ENCODE results near the gene KCTD4. TPM values are rescaled to one million over a fixed set of nuclear protein-coding genes. Genes with fewer than 3 reads are reported as not detected.

KCTD4 gene
- polyA plus RNA-seq, 1 donor (not counting 4 experiments of a cell fraction or from before 2014, with no cell fraction given): 0.39 TPM

GRCh38 chr13:45196096-45196495 is 4.7 kb downstream of the KCTD4 start:
- peak overlapping the region; percentile 60 for H3K27ac ChIP-seq (ENCODE audit: control insufficient read depth, insufficient read depth, low read length)
- H3K9me3 ChIP-seq (ENCODE audit: control insufficient read depth, low read depth, low read length): no peaks in the 10 kb centered on the region
- H3K4me3 ChIP-seq (ENCODE audit: control insufficient read depth in 2 of 3, extremely low read depth in 1 of 3, insufficient read depth in 2 of 3, low read depth in 1 of 3, low read length in 3 of 3): no peak overlapping the region
- peaks cover 1 to 5% of the 10 kb centered on the region in 2 experiments for H3K36me3 ChIP-seq (ENCODE audit: control insufficient read depth in 2 of 2, extremely low read depth in 1 of 2, insufficient read depth in 2 of 2, low read length in 2 of 2)
- peaks cover 39% of the 10 kb centered on the region for H3K79me2 ChIP-seq (ENCODE audit: control insufficient read depth, insufficient read depth, low read length)
- H2AFZ ChIP-seq (ENCODE audit: control insufficient read depth, low read length): no peak overlapping the region
- H3K9ac ChIP-seq (ENCODE audit: control insufficient read depth, extremely low read depth, insufficient read depth, low read length): no peak overlapping the region
- no peak for DNase-seq (ENCODE audit: low read depth, low spot score)
- no peak for FAIRE-seq
- dilution Hi-C loops (cut with MboI; ENCODE audit: extremely low pct_ligation_motif_present, low sequenced_read_pairs): no loop called here
- no peaks in the 10 kb centered on the region for H3K9me1 ChIP-seq (ENCODE audit: control insufficient read depth, extremely low read depth, insufficient read depth, low read length)
- no peak overlapping the region for H3K4me2 ChIP-seq (ENCODE audit: control insufficient read depth, extremely low read depth, insufficient read depth, low read depth, low read length)
- TF ChIP-seq CTCF (optimal IDR thresholded peaks at IDR 0.05 in 1 of 3, IDR thresholded peaks at IDR 0.05 in 1 of 3, conservative IDR thresholded peaks at IDR 0.05 in 1 of 3; ENCODE audit: extremely low read depth in 1 of 3, insufficient read depth in 2 of 3, low read length in 3 of 3) (no peak), EZH2 (IDR thresholded peaks at IDR 0.05; ENCODE audit: low read length) (no peak)
- no peaks in the 10 kb centered on the region for H3K27me3 ChIP-seq (ENCODE audit: control insufficient read depth, extremely low read depth, insufficient read depth, low read length)
- H3K4me1 ChIP-seq (ENCODE audit: control insufficient read depth, extremely low read depth, insufficient read depth, low read length): peaks cover 48% of the 10 kb centered on the region
- H4K20me1 ChIP-seq (ENCODE audit: control insufficient read depth, extremely low read depth, insufficient read depth, low read length): no peaks in the 10 kb centered on the region

- peaks cover 36% of the 10 kb centered on the region for H3K79me2 ChIP-seq (ENCODE audit: control insufficient read depth, insufficient read depth, low read length)
- peak; percentile 60 for FAIRE-seq
Observed at GRCh38 chr13:45195421-45195820, 5.4 kb downstream of the KCTD4 start.

More at GRCh38 chr13:45195421-45195820, 5.4 kb downstream of the KCTD4 start:
- Histone ChIP-seq H2AFZ (ENCODE audit: control insufficient read depth, low read length) (no peak overlapping the region), H3K9me3 (ENCODE audit: control insufficient read depth, low read depth, low read length) (no peaks in the 10 kb centered on the region), H3K27me3 (ENCODE audit: control insufficient read depth, extremely low read depth, insufficient read depth, low read length) (no peaks in the 10 kb centered on the region), H3K4me3 (ENCODE audit: control insufficient read depth in 2 of 3, extremely low read depth in 1 of 3, insufficient read depth in 2 of 3, low read depth in 1 of 3, low read length in 3 of 3) (no peak overlapping the region), H3K4me2 (ENCODE audit: control insufficient read depth, extremely low read depth, insufficient read depth, low read depth, low read length) (no peak overlapping the region), H3K9me1 (ENCODE audit: control insufficient read depth, extremely low read depth, insufficient read depth, low read length) (no peaks in the 10 kb centered on the region), H3K4me1 (ENCODE audit: control insufficient read depth, extremely low read depth, insufficient read depth, low read length) (peaks cover 41% of the 10 kb centered on the region), H3K9ac (ENCODE audit: control insufficient read depth, extremely low read depth, insufficient read depth, low read length) (no peak overlapping the region), H3K36me3 (ENCODE audit: control insufficient read depth in 2 of 2, extremely low read depth in 1 of 2, insufficient read depth in 2 of 2, low read length in 2 of 2) (peaks cover 1 to 5% of the 10 kb centered on the region in 2 experiments), H3K27ac (ENCODE audit: control insufficient read depth, insufficient read depth, low read length) (peak overlapping the region; percentile 60), H4K20me1 (ENCODE audit: control insufficient read depth, extremely low read depth, insufficient read depth, low read length) (no peaks in the 10 kb centered on the region)
- no peak for DNase-seq (ENCODE audit: low read depth, low spot score)
- dilution Hi-C loops (cut with MboI; ENCODE audit: extremely low pct_ligation_motif_present, low sequenced_read_pairs): no loop called here
- TF ChIP-seq CTCF (optimal IDR thresholded peaks at IDR 0.05 in 1 of 3, IDR thresholded peaks at IDR 0.05 in 1 of 3, conservative IDR thresholded peaks at IDR 0.05 in 1 of 3; ENCODE audit: extremely low read depth in 1 of 3, insufficient read depth in 2 of 3, low read length in 3 of 3) (no peak), EZH2 (IDR thresholded peaks at IDR 0.05; ENCODE audit: low read length) (no peak)

Measured in keratinocyte (primary cell).